Mucosa of descending colon (tissue), 3 donors: Measurements from ENCODE around the gene ZC3H8. TPM values are rescaled to one million over a fixed set of nuclear protein-coding genes. Genes with fewer than 3 reads are reported as not detected.

Experiments used
- ATAC-seq: fragments of 200-7000 bp; cut with Tn5 transposase; one replicate; pipeline ENCODE4 v1.9.1; 2020; ENCODE audit warnings: mild to moderate bottlenecking, moderate library complexity
- DNase-seq, 3 donors: peaks; one replicate each; pipeline ENCODE4 v3.0.0-alpha.2; 2020
- H3K36me3 ChIP-seq: fragments of 200-600 bp; one replicate; pipeline ENCODE4 v1.8.0; 2021; ENCODE audit warnings: low read depth, mild to moderate bottlenecking
- H3K4me1 ChIP-seq: fragments of 200-600 bp; one replicate; pipeline ENCODE4 v1.8.0; 2021; ENCODE audit warnings: low read depth, mild to moderate bottlenecking
- H3K4me3 ChIP-seq: fragments of 200-600 bp; one replicate; pipeline ENCODE4 v1.8.0; 2021; ENCODE audit warnings: mild to moderate bottlenecking
- H3K9me3 ChIP-seq: fragments of 200-600 bp; one replicate; pipeline ENCODE4 v1.8.0; 2021; ENCODE audit warnings: mild to moderate bottlenecking
- intact Hi-C, 2 donors: fragments of 100-400 bp; cut with DNase I in 1 of 2; cut with micrococcal nuclease in 1 of 2; formaldehyde crosslinking; loops; one replicate each; pipeline versions ENCODE4 v1.11.0 to v1.11.1; 2022; cut with DNase I, micrococcal nuclease
- total RNA-seq, 3 donors: library from RNA; stranded (reverse); fragmentation: NEBNext Ultra II Directional in 2 of 3; extraction: Animal tissue kit (Norgen Biotek cat#: 25700) in 2 of 3; gene quantifications; one replicate each; pipeline versions ENCODE4 v1.2.1 to v1.2.4, GENCODE V29; 2021 to 2023
- TF ChIP-seq, protein P1 (sequence below): fragments of 200-600 bp; IDR thresholded peaks from one replicate; pipeline ENCODE4 v1.8.0; 2022; ENCODE audit warnings: antibody characterized with exemption, mild to moderate bottlenecking
- donor health status: DM: no; HTN: no; CAD: no; lungs with moderate emphysema.
- donor health status: DM: no; HTN: no; CAD: no.
- donor health status: DM: no; HTN: yes; CAD: no.

ZC3H8 gene
- total RNA-seq, 3 donors from 2014 or later: 8.7 to 13.6 (median 9.6) TPM

- Histone ChIP-seq H3K36me3 (no peaks in the 10 kb centered on the region), H3K9me3 (no peaks in the 10 kb centered on the region), H3K4me1 (no peaks in the 10 kb centered on the region), H3K4me3 (no peak overlapping the region)
- DNase-seq (no peak), ATAC-seq (no peak)
- TF ChIP-seq, protein P1, sequence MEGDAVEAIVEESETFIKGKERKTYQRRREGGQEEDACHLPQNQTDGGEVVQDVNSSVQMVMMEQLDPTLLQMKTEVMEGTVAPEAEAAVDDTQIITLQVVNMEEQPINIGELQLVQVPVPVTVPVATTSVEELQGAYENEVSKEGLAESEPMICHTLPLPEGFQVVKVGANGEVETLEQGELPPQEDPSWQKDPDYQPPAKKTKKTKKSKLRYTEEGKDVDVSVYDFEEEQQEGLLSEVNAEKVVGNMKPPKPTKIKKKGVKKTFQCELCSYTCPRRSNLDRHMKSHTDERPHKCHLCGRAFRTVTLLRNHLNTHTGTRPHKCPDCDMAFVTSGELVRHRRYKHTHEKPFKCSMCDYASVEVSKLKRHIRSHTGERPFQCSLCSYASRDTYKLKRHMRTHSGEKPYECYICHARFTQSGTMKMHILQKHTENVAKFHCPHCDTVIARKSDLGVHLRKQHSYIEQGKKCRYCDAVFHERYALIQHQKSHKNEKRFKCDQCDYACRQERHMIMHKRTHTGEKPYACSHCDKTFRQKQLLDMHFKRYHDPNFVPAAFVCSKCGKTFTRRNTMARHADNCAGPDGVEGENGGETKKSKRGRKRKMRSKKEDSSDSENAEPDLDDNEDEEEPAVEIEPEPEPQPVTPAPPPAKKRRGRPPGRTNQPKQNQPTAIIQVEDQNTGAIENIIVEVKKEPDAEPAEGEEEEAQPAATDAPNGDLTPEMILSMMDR: no peak
- intact Hi-C loops: no loop called here
These were observed 67.7 kb downstream of the ZC3H8 start for GRCh38 chr2:112187046-112187715.

DNA sequence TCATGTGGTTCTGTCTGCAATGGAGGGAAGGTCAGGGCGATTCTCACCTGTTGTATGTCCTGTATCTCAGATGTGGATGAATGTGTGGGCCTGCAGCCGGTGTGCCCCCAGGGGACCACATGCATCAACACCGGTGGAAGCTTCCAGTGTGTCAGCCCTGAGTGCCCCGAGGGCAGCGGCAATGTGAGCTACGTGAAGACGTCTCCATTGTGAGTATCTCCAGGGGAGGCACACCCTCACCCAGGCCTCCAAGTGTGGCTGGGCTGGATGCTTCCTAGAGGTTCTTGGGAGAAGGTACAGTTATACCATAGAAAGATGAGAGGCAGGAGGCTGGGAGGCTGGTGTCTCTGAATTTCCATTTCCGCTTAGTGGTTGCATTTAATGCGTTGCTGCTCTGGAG is 69.7 kb downstream of the ZC3H8 start:
- no peak for ATAC-seq
- no peak for DNase-seq
- H3K36me3 ChIP-seq: no peaks in the 10 kb centered on the region
- TF ChIP-seq, protein P1: no peak
- intact Hi-C loops: no loop called here
- no peak overlapping the region for H3K4me3 ChIP-seq
- H3K9me3 ChIP-seq: no peaks in the 10 kb centered on the region
- no peaks in the 10 kb centered on the region for H3K4me1 ChIP-seq

DNA sequence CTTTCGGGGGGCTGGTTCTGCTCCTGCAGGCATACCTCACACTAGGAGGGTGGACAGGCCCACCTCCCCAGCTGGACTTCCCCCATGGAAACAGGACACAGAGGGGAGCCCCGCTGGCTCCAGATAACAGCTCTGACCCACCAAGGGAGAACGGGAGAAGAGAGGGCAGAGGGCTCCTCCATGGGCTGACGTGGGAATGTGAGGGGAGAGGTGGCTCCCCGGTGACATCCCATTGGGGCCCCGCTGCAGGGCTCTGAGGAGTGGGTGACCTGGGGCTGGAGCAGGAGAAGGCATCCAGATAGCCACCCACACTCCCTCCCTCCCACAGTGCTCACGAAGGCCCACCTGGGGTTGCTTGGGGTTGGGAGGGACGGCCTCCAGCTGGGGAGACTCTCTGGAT is 70.7 kb downstream of the ZC3H8 start:
- H3K4me3 ChIP-seq: no peak overlapping the region
- DNase-seq (no peak), ATAC-seq (no peak)
- H3K9me3 ChIP-seq: no peaks in the 10 kb centered on the region
- intact Hi-C loops: no loop called here
- no peaks in the 10 kb centered on the region for H3K4me1 ChIP-seq
- TF ChIP-seq, protein P1: no peak
- no peaks in the 10 kb centered on the region for H3K36me3 ChIP-seq

- DNase-seq (no peak), ATAC-seq (no peak)
- H3K4me3 ChIP-seq: no peak overlapping the region
- TF ChIP-seq, protein P1: no peak
- H3K9me3 ChIP-seq: no peaks in the 10 kb centered on the region
- intact Hi-C loops: no loop called here
- H3K36me3 ChIP-seq: no peaks in the 10 kb centered on the region
- no peaks in the 10 kb centered on the region for H3K4me1 ChIP-seq
These were observed 71.4 kb downstream of the ZC3H8 start for GRCh38 chr2:112183327-112184025.

- intact Hi-C loops: no loop called here
- ATAC-seq: peak; percentile 40
- DNase-seq: no peak
These were observed 72.2 kb downstream of the ZC3H8 start for GRCh38 chr2:112182581-112183034.

More at GRCh38 chr2:112182581-112183034, 72.2 kb downstream of the ZC3H8 start:
- H3K36me3 ChIP-seq: no peaks in the 10 kb centered on the region
- TF ChIP-seq, protein P1: no peak
- H3K4me1 ChIP-seq: no peaks in the 10 kb centered on the region
- H3K4me3 ChIP-seq: no peak overlapping the region
- no peaks in the 10 kb centered on the region for H3K9me3 ChIP-seq
